ENCODE data around the gene MIER1.

Gene MIER1

GRCh38 chr1:66937529-66938234 is 12.9 kb downstream of the MIER1 start:
- no peak overlapping the region for H3K27ac ChIP-seq (ENCODE audit: low read depth, low read length, severe bottlenecking)
- 0% methylated on average over 1 of the region's 1 CpG for WGBS, 2 experiments (ENCODE audit: insufficient coverage in 2 of 2)
- H3K36me3 ChIP-seq (ENCODE audit: control insufficient read depth, insufficient read depth, low read length): peaks cover 3% of the 10 kb centered on the region
- peaks cover 4% of the 10 kb centered on the region for H3K4me1 ChIP-seq (ENCODE audit: control insufficient read depth, insufficient read depth, low read length, poor library complexity, severe bottlenecking)
- no peaks in the 10 kb centered on the region for H3K9me3 ChIP-seq (ENCODE audit: control insufficient read depth, low read length)
- H3K4me3 ChIP-seq (ENCODE audit: extremely low read depth, insufficient read depth, low read length, poor library complexity, severe bottlenecking): no peak overlapping the region

- H3K9me3 ChIP-seq (ENCODE audit: control insufficient read depth, low read length): no peaks in the 10 kb centered on the region
- H3K4me3 ChIP-seq (ENCODE audit: extremely low read depth, insufficient read depth, low read length, poor library complexity, severe bottlenecking): no peak overlapping the region
- peaks cover 4% of the 10 kb centered on the region for H3K4me1 ChIP-seq (ENCODE audit: control insufficient read depth, insufficient read depth, low read length, poor library complexity, severe bottlenecking)
- peaks cover 5% of the 10 kb centered on the region for H3K36me3 ChIP-seq (ENCODE audit: control insufficient read depth, insufficient read depth, low read length)
- H3K27ac ChIP-seq (ENCODE audit: low read depth, low read length, severe bottlenecking): no peak overlapping the region
Measured at GRCh38 chr1:66938613-66939012, 13.8 kb downstream of the MIER1 start.

GRCh38 chr1:66940981-66941380 is 16.2 kb downstream of the MIER1 start:
- no CpG with 5 or more reads among the region's 1 CpG for WGBS, 2 experiments (ENCODE audit: insufficient coverage in 2 of 2)
- Histone ChIP-seq H3K4me1 (ENCODE audit: control insufficient read depth, insufficient read depth, low read length, poor library complexity, severe bottlenecking) (peaks cover 3% of the 10 kb centered on the region), H3K4me3 (ENCODE audit: extremely low read depth, insufficient read depth, low read length, poor library complexity, severe bottlenecking) (no peak overlapping the region), H3K27ac (ENCODE audit: low read depth, low read length, severe bottlenecking) (no peak overlapping the region), H3K9me3 (ENCODE audit: control insufficient read depth, low read length) (no peaks in the 10 kb centered on the region), H3K36me3 (ENCODE audit: control insufficient read depth, insufficient read depth, low read length) (peaks cover 13% of the 10 kb centered on the region)

GRCh38 chr1:66943361-66943969 is 18.7 kb downstream of the MIER1 start:
- peaks cover 31% of the 10 kb centered on the region for H3K36me3 ChIP-seq (ENCODE audit: control insufficient read depth, insufficient read depth, low read length)
- peaks cover 3% of the 10 kb centered on the region for H3K4me1 ChIP-seq (ENCODE audit: control insufficient read depth, insufficient read depth, low read length, poor library complexity, severe bottlenecking)
- 90 to 96% methylated on average over 2 to 4 of the region's 5 CpGs for WGBS, 2 experiments (ENCODE audit: insufficient coverage in 2 of 2)
- H3K27ac ChIP-seq (ENCODE audit: low read depth, low read length, severe bottlenecking): no peak overlapping the region
- no peak overlapping the region for H3K4me3 ChIP-seq (ENCODE audit: extremely low read depth, insufficient read depth, low read length, poor library complexity, severe bottlenecking)
- no peaks in the 10 kb centered on the region for H3K9me3 ChIP-seq (ENCODE audit: control insufficient read depth, low read length)

GRCh38 chr1:66944330-66945274 is 19.8 kb downstream of the MIER1 start:
- Histone ChIP-seq H3K36me3 (ENCODE audit: control insufficient read depth, insufficient read depth, low read length) (peaks cover 36% of the 10 kb centered on the region), H3K9me3 (ENCODE audit: control insufficient read depth, low read length) (no peaks in the 10 kb centered on the region), H3K4me1 (ENCODE audit: control insufficient read depth, insufficient read depth, low read length, poor library complexity, severe bottlenecking) (peaks cover 3% of the 10 kb centered on the region), H3K4me3 (ENCODE audit: extremely low read depth, insufficient read depth, low read length, poor library complexity, severe bottlenecking) (no peak overlapping the region), H3K27ac (ENCODE audit: low read depth, low read length, severe bottlenecking) (peak overlapping the region; percentile 63)
- WGBS, 2 experiments (ENCODE audit: insufficient coverage in 2 of 2): 83% methylated on average over 1 to 2 of the region's 7 CpGs

GRCh38 chr1:66945316-66945715 is 20.5 kb downstream of the MIER1 start:
- Histone ChIP-seq H3K4me1 (ENCODE audit: control insufficient read depth, insufficient read depth, low read length, poor library complexity, severe bottlenecking) (peaks cover 3% of the 10 kb centered on the region), H3K27ac (ENCODE audit: low read depth, low read length, severe bottlenecking) (no peak overlapping the region), H3K9me3 (ENCODE audit: control insufficient read depth, low read length) (no peaks in the 10 kb centered on the region), H3K4me3 (ENCODE audit: extremely low read depth, insufficient read depth, low read length, poor library complexity, severe bottlenecking) (no peak overlapping the region), H3K36me3 (ENCODE audit: control insufficient read depth, insufficient read depth, low read length) (peaks cover 36% of the 10 kb centered on the region)
- WGBS, 2 experiments (ENCODE audit: insufficient coverage in 2 of 2): 80 to 100% methylated on average over 1 to 2 of the region's 3 CpGs

GRCh38 chr1:66947267-66947666 is 22.5 kb downstream of the MIER1 start:
- peaks cover 49% of the 10 kb centered on the region for H3K36me3 ChIP-seq (ENCODE audit: control insufficient read depth, insufficient read depth, low read length)
- peaks cover 3% of the 10 kb centered on the region for H3K4me1 ChIP-seq (ENCODE audit: control insufficient read depth, insufficient read depth, low read length, poor library complexity, severe bottlenecking)
- no peaks in the 10 kb centered on the region for H3K9me3 ChIP-seq (ENCODE audit: control insufficient read depth, low read length)
- 94 to 96% methylated on average over 1 of the region's 1 CpG for WGBS, 2 experiments (ENCODE audit: insufficient coverage in 2 of 2)
- H3K27ac ChIP-seq (ENCODE audit: low read depth, low read length, severe bottlenecking): no peak overlapping the region
- H3K4me3 ChIP-seq (ENCODE audit: extremely low read depth, insufficient read depth, low read length, poor library complexity, severe bottlenecking): no peak overlapping the region

- Histone ChIP-seq H3K9me3 (ENCODE audit: control insufficient read depth, low read length) (no peaks in the 10 kb centered on the region), H3K4me3 (ENCODE audit: extremely low read depth, insufficient read depth, low read length, poor library complexity, severe bottlenecking) (no peak overlapping the region), H3K36me3 (ENCODE audit: control insufficient read depth, insufficient read depth, low read length) (peaks cover 60% of the 10 kb centered on the region), H3K4me1 (ENCODE audit: control insufficient read depth, insufficient read depth, low read length, poor library complexity, severe bottlenecking) (no peaks in the 10 kb centered on the region), H3K27ac (ENCODE audit: low read depth, low read length, severe bottlenecking) (no peak overlapping the region)
- 85 to 95% methylated on average over 5 of the region's 6 CpGs for WGBS, 2 experiments (ENCODE audit: insufficient coverage in 2 of 2)
Measured at GRCh38 chr1:66951513-66951912, 26.7 kb downstream of the MIER1 start.

- WGBS, 2 experiments (ENCODE audit: insufficient coverage in 2 of 2): 100% methylated on average over 1 of the region's 4 CpGs; no CpG with 5 or more reads in 1 of the 2 experiments
- Histone ChIP-seq H3K36me3 (ENCODE audit: control insufficient read depth, insufficient read depth, low read length) (peaks cover 47% of the 10 kb centered on the region), H3K4me3 (ENCODE audit: extremely low read depth, insufficient read depth, low read length, poor library complexity, severe bottlenecking) (no peak overlapping the region), H3K4me1 (ENCODE audit: control insufficient read depth, insufficient read depth, low read length, poor library complexity, severe bottlenecking) (no peaks in the 10 kb centered on the region), H3K9me3 (ENCODE audit: control insufficient read depth, low read length) (no peaks in the 10 kb centered on the region), H3K27ac (ENCODE audit: low read depth, low read length, severe bottlenecking) (no peak overlapping the region)
Measured at GRCh38 chr1:66954208-66954607, 29.4 kb downstream of the MIER1 start.

- WGBS, 2 experiments (ENCODE audit: insufficient coverage in 2 of 2): 100% methylated on average over 2 of the region's 3 CpGs; no CpG with 5 or more reads in 1 of the 2 experiments
- peaks cover 48% of the 10 kb centered on the region for H3K36me3 ChIP-seq (ENCODE audit: control insufficient read depth, insufficient read depth, low read length)
- no peaks in the 10 kb centered on the region for H3K9me3 ChIP-seq (ENCODE audit: control insufficient read depth, low read length)
Measured at GRCh38 chr1:66957938-66958337, 33.1 kb downstream of the MIER1 start.

More at GRCh38 chr1:66957938-66958337, 33.1 kb downstream of the MIER1 start:
- Histone ChIP-seq H3K4me1 (ENCODE audit: control insufficient read depth, insufficient read depth, low read length, poor library complexity, severe bottlenecking) (no peaks in the 10 kb centered on the region), H3K27ac (ENCODE audit: low read depth, low read length, severe bottlenecking) (no peak overlapping the region), H3K4me3 (ENCODE audit: extremely low read depth, insufficient read depth, low read length, poor library complexity, severe bottlenecking) (no peak overlapping the region)

Data from mesodermal cell (in vitro differentiated cells).